IMR-90 (cell line): Measurements from ENCODE around the gene UBFD1. TPM values are rescaled to one million over a fixed set of nuclear protein-coding genes. Genes with fewer than 3 reads are reported as not detected.

Experiments
- ATAC-seq: fragments of 200-7000 bp; cut with Tn5 transposase; 2 replicates; pipeline ENCODE4 v1.9.1; 2020; ENCODE audit warnings: low read depth, mild to moderate bottlenecking, moderate library complexity
- BruUV-seq: library from RNA; stranded (reverse); fragments of 400-500 nt; replicated peaks from 2 replicates; lab custom pipeline; 2021; lab: Mats Ljungman, UMichigan
- CTCF ChIA-PET: fragments of 300-600 bp; formaldehyde crosslinking; extraction: SDS; loops from one replicate; lab custom pipeline; 2021; ENCODE audit warnings: antibody characterized with exemption; lab: Yijun Ruan, JAX
- POLR2A ChIA-PET: fragments of 300-600 bp; sonication (Branson Sonifier 250); formaldehyde crosslinking; loops from one replicate; lab custom pipeline; 2022; ENCODE audit warnings: antibody characterized with exemption; ENCODE audit not compliant: unreplicated experiment; lab: Charles Lee
- DNase-seq: peaks from one replicate; pipeline ENCODE4 v3.0.0; 2013
- H2AFZ ChIP-seq: replicated peaks from 2 replicates; pipeline ENCODE3; 2013; ENCODE audit warnings: low read length, mild to moderate bottlenecking; ENCODE audit not compliant: poor library complexity
- H2AK5ac ChIP-seq: 2 replicates; pipeline ENCODE4 v1.6.1; 2013; ENCODE audit warnings: low read depth, low read length, inconsistent platforms
- H2AK9ac ChIP-seq: replicated peaks from 2 replicates; pipeline ENCODE3; 2013; ENCODE audit warnings: mild to moderate bottlenecking, low read depth, low read length, moderate library complexity; ENCODE audit not compliant: poor library complexity
- H2BK120ac ChIP-seq: 2 replicates; pipeline ENCODE4 v1.6.1; 2013; ENCODE audit warnings: low read depth, low read length, inconsistent platforms
- H2BK15ac ChIP-seq: 3 replicates; pipeline ENCODE4 v1.6.1; 2013; ENCODE audit warnings: low read depth, low read length, inconsistent platforms
- H2BK20ac ChIP-seq: 2 replicates; pipeline ENCODE4 v1.6.1; 2013; ENCODE audit warnings: low read depth, mild to moderate bottlenecking, inconsistent platforms, low read length, moderate library complexity
- H2BK5ac ChIP-seq: 2 replicates; pipeline ENCODE4 v1.6.1; 2013; ENCODE audit warnings: mild to moderate bottlenecking, low read depth, low read length, inconsistent platforms; ENCODE audit not compliant: poor library complexity, severe bottlenecking
- H3K14ac ChIP-seq: replicated peaks from 2 replicates; pipeline ENCODE4 v1.6.1; 2013; ENCODE audit warnings: low read depth, low read length, inconsistent platforms
- H3K18ac ChIP-seq: 2 replicates; pipeline ENCODE4 v1.6.1; 2013; ENCODE audit warnings: low read depth, low read length, control low read depth
- H3K23ac ChIP-seq: 2 replicates; pipeline ENCODE4 v1.6.1; 2013; ENCODE audit warnings: low read depth, low read length, inconsistent platforms
- H3K27ac ChIP-seq: 2 replicates; pipeline ENCODE4 v1.5.1; 2013; ENCODE audit warnings: mild to moderate bottlenecking, control low read depth, low read length; ENCODE audit not compliant: insufficient read depth
- H3K27me3 ChIP-seq: 2 replicates; pipeline ENCODE4 v1.6.1; 2013; ENCODE audit warnings: low read length; ENCODE audit not compliant: control insufficient read depth, insufficient read depth
- H3K36me3 ChIP-seq: 2 replicates; pipeline ENCODE4 v1.6.1; 2013; ENCODE audit warnings: low read length, mixed read lengths; ENCODE audit not compliant: control insufficient read depth, insufficient read depth
- H3K4ac ChIP-seq: 2 replicates; pipeline ENCODE4 v1.6.1; 2013; ENCODE audit warnings: low read depth, low read length, inconsistent platforms
- H3K4me1 ChIP-seq: 2 replicates; pipeline ENCODE4 v1.6.1; 2013; ENCODE audit warnings: low read length, mixed read lengths; ENCODE audit not compliant: control insufficient read depth, insufficient read depth
- H3K4me2 ChIP-seq: 2 replicates; pipeline ENCODE4 v1.6.1; 2013; ENCODE audit warnings: low read depth, mild to moderate bottlenecking, control low read depth, low read length, moderate library complexity
- H3K4me3 ChIP-seq: 2 replicates; pipeline ENCODE4 v1.5.1; 2013; ENCODE audit warnings: low read depth, mild to moderate bottlenecking, control low read depth, low read length, moderate library complexity; ENCODE audit not compliant: insufficient read depth
- H3K56ac ChIP-seq: 2 replicates; pipeline ENCODE4 v1.6.1; 2013; ENCODE audit warnings: low read length, inconsistent platforms; ENCODE audit not compliant: insufficient read depth; ENCODE audit errors: extremely low read depth
- H3K79me1 ChIP-seq, 2 experiments: 2 replicates each; pipeline ENCODE4 v1.6.1; 2013; ENCODE audit warnings: low read length in 2 of 2, inconsistent platforms in 1 of 2, low read depth in 1 of 2
- H3K9ac ChIP-seq: 2 replicates; pipeline ENCODE4 v1.6.1; 2013; ENCODE audit warnings: low read depth, low read length, control low read depth
- H3K9me1 ChIP-seq: 2 replicates; pipeline ENCODE4 v1.6.1; 2013; ENCODE audit warnings: low read length, inconsistent platforms; ENCODE audit not compliant: insufficient read depth
- H3K9me3 ChIP-seq: 2 replicates; pipeline ENCODE4 v1.6.1; 2013; ENCODE audit warnings: low read length; ENCODE audit not compliant: control insufficient read depth, insufficient read depth
- H4K20me1 ChIP-seq: 2 replicates; pipeline ENCODE4 v1.6.1; 2013; ENCODE audit warnings: low read length, inconsistent platforms; ENCODE audit not compliant: insufficient read depth
- H4K5ac ChIP-seq: 2 replicates; pipeline ENCODE4 v1.6.1; 2013; ENCODE audit warnings: mild to moderate bottlenecking, low read depth, low read length, control low read depth
- H4K8ac ChIP-seq, 2 experiments: 2 replicates each; pipeline ENCODE4 v1.6.1; 2013; ENCODE audit warnings: low read depth in 2 of 2, low read length in 2 of 2, control low read depth in 1 of 2, inconsistent platforms in 1 of 2
- H4K91ac ChIP-seq: 2 replicates; pipeline ENCODE4 v1.6.1; 2013; ENCODE audit warnings: low read depth, low read length, inconsistent platforms; ENCODE audit not compliant: insufficient read depth
- CEBPB ChIP-seq: IDR thresholded peaks from 2 replicates; pipeline ENCODE4 v1.6.1; 2012; ENCODE audit warnings: low read depth, low read length, improper control_type of control experiment
- CHD1 ChIP-seq: IDR thresholded peaks from 2 replicates; pipeline ENCODE4 v1.6.1; 2012; ENCODE audit warnings: low read depth, low read length, improper control_type of control experiment
- FOS ChIP-seq: fragments of 150-350 bp; IDR thresholded peaks from 2 replicates; pipeline ENCODE4 v1.6.1; 2016; ENCODE audit warnings: low read depth, low read length
- MAFK ChIP-seq: IDR thresholded peaks from 2 replicates; pipeline ENCODE4 v1.6.1; 2012; ENCODE audit warnings: low read depth, low read length, improper control_type of control experiment
- MXI1 ChIP-seq: IDR thresholded peaks from 2 replicates; pipeline ENCODE4 v1.6.1; 2012; ENCODE audit warnings: low read depth, mild to moderate bottlenecking, low read length, moderate library complexity, borderline replicate concordance
- RCOR1 ChIP-seq: IDR thresholded peaks from 2 replicates; pipeline ENCODE4 v1.6.1; 2012; ENCODE audit warnings: mild to moderate bottlenecking, low read length, improper control_type of control experiment; ENCODE audit not compliant: insufficient replicate concordance
- RFX5 ChIP-seq: IDR thresholded peaks from 2 replicates; pipeline ENCODE4 v1.8.0; 2012; ENCODE audit warnings: low read depth, mild to moderate bottlenecking, low read length, moderate library complexity
- USF2 ChIP-seq: fragments of 150-350 bp; IDR thresholded peaks from 2 replicates; pipeline ENCODE4 v1.6.1; 2017; ENCODE audit warnings: mild to moderate bottlenecking, antibody characterized with exemption, low read length, low read depth
- WGBS, 2 experiments: methylation state at CpG; one replicate each; pipeline versions ENCODE4 v1.1.5 to v1.1.7; 2013; ENCODE audit warnings: missing lambda C conversion rate in 2 of 2; ENCODE audit not compliant: insufficient read length in 1 of 2; ENCODE audit errors: extremely low coverage in 2 of 2; 5-methylcytosine and 5-hydroxymethylcytosine counted together
- dilution Hi-C: fragments of 300-500 bp; cut with HindIII; formaldehyde crosslinking; loops from one replicate; pipeline ENCODE4 v1.14.3; 2018; ENCODE audit warnings: low sequenced_read_pairs; ENCODE audit not compliant: unreplicated experiment
- in situ Hi-C: fragments of 300-500 bp; cut with MboI; formaldehyde crosslinking; loops from 3 replicates; pipeline ENCODE4 v1.14.3; 2019; ENCODE audit warnings: low sequenced_read_pairs, inconsistent platforms, mixed read lengths
- intact Hi-C: fragments of 100-400 bp; cut with micrococcal nuclease; formaldehyde crosslinking; loops from 2 replicates; pipeline ENCODE4 v1.10.0; 2022
- polyA plus RNA-seq, 3 experiments: library from polyadenylated mRNA; depleted of rRNA; stranded (reverse); fragments of >200 nt; gene quantifications; 2 replicates each; pipeline ENCODE4 v1.2.3, GENCODE V29; 2012; ENCODE audit warnings: low replicate concordance in 1 of 3
- total RNA-seq: library from RNA; depleted of rRNA; stranded (reverse); fragments of >200 nt; gene quantifications from 2 replicates; pipeline ENCODE4 v1.2.3, GENCODE V29; 2012

UBFD1 gene
- total and polyA plus RNA-seq, 2 of the 4 experiments (the other 2 are of a cell fraction): 39.3 to 55.0 TPM

GRCh38 chr16:23566724-23567123 is 9.2 kb downstream of the UBFD1 start (continued):
- TF ChIP-seq MXI1 (no peak), CEBPB (no peak), USF2 (no peak)

- Histone ChIP-seq H3K27ac (no peak overlapping the region), H3K18ac (no peak overlapping the region), H2BK20ac (no peak overlapping the region), H3K9ac (no peak overlapping the region), H3K79me1 (peaks cover 28 to 40% of the 10 kb centered on the region in 2 experiments), H2BK15ac (no peak overlapping the region), H3K4me3 (no peak overlapping the region), H3K56ac (no peak overlapping the region), H2AK5ac (no peak overlapping the region), H3K14ac (no peak overlapping the region), H3K4me1 (no peaks in the 10 kb centered on the region), H3K4me2 (no peak overlapping the region), H4K8ac (no peak overlapping the region), H4K5ac (no peak overlapping the region), H3K9me3 (no peaks in the 10 kb centered on the region), H4K20me1 (peaks cover 13% of the 10 kb centered on the region; the same call in 1 of the 2 replicates), H2BK120ac (no peak overlapping the region), H3K36me3 (peaks cover 83% of the 10 kb centered on the region), H2BK5ac (no peak overlapping the region), H3K27me3 (no peaks in the 10 kb centered on the region), H4K91ac (no peak overlapping the region), H2AFZ (no peak overlapping the region), H2AK9ac (no peak overlapping the region), H3K23ac (no peak overlapping the region), H3K4ac (no peak overlapping the region), H3K9me1 (peaks cover 3% of the 10 kb centered on the region; the same call in 1 of the 2 replicates)
- in situ Hi-C loops (no loop called here), dilution Hi-C loops (no loop called here), intact Hi-C loops (no loop called here)
- CTCF ChIA-PET: no interaction called here
- TF ChIP-seq USF2 (no peak), FOS (no peak), CHD1 (no peak), RCOR1 (no peak), RFX5 (no peak), MAFK (no peak)
- POLR2A ChIA-PET: no interaction called here
- 80% methylated on average over 1 of the region's 3 CpGs; no CpG with 5 or more reads in 1 of the 2 experiments for WGBS, 2 experiments
- ATAC-seq (no peak), DNase-seq (no peak)
- no TSS peak for BruUV-seq
These were observed 10.1 kb downstream of the UBFD1 start for GRCh38 chr16:23567602-23568001.
